Renal cortex interstitium (tissue), 15 donors: ENCODE data around the gene PABPC5. TPM values are rescaled to one million over a fixed set of nuclear protein-coding genes. Genes with fewer than 3 reads are reported as not detected.

Source experiments
- DNase-seq, 11 donors: peaks; one replicate each; pipeline ENCODE4 v3.0.0-alpha.2; 2013; ENCODE audit warnings: low read depth in 9 of 11, low spot score in 4 of 11; ENCODE audit errors: extremely low read depth in 1 of 11
- long read RNA-seq, 16 experiments: transcript quantifications; one replicate each; lab custom pipeline, GENCODE V29; 2026
- polyA plus RNA-seq, 3 donors: library from polyadenylated mRNA; unstranded; fragments of 120-200 nt; gene quantifications; one replicate each; pipeline ENCODE4 v1.2.1, GENCODE V29; 2013; ENCODE audit not compliant: insufficient read length in 3 of 3

Gene PABPC5
- 1 to 10 TPM; 4.8 to 6.1 (median 5.5) TPM for polyA plus RNA-seq
- long read RNA-seq, donor 1 = 0 reads
- long read RNA-seq, donor 2, partial matches to known transcripts = 0 of 3 reads
- long read RNA-seq, donor 2, other reads (novel, unspliced or antisense) = 0 of 3 reads
- long read RNA-seq, donor 3, partial matches to known transcripts = 0 of 1 reads
- long read RNA-seq, donor 3, other reads (novel, unspliced or antisense) = 0 of 1 reads
- long read RNA-seq, donor 4 = 0 reads
- long read RNA-seq, donor 5, partial matches to known transcripts = 0 of 4 reads
- long read RNA-seq, donor 5, other reads (novel, unspliced or antisense) = 0 of 4 reads
- long read RNA-seq, donor 6, partial matches to known transcripts = 0 of 3 reads
- long read RNA-seq, donor 6, other reads (novel, unspliced or antisense) = 0 of 3 reads
- long read RNA-seq, donor 7, partial matches to known transcripts = 0 of 1 reads
- long read RNA-seq, donor 7, other reads (novel, unspliced or antisense) = 0 of 1 reads
- long read RNA-seq, donor 8 = 0 reads
- long read RNA-seq, donor 9, partial matches to known transcripts = 0 of 1 reads
- long read RNA-seq, donor 9, other reads (novel, unspliced or antisense) = 0 of 1 reads
- long read RNA-seq, donor 10, partial matches to known transcripts = 0 of 1 reads
- long read RNA-seq, donor 10, other reads (novel, unspliced or antisense) = 0 of 1 reads
- long read RNA-seq, donor 11 = 0 reads
- long read RNA-seq, donor 12 = 0 reads
- long read RNA-seq, donor 13, transcript PABPC5-201 (2 exons, 3,221 nt) = major isoform, 6 of 7 reads
- long read RNA-seq, donor 13, partial matches to known transcripts = 0 of 7 reads
- long read RNA-seq, donor 13, other reads (novel, unspliced or antisense) = 0 of 7 reads
- long read RNA-seq, donor 14, partial matches to known transcripts = 0 of 3 reads
- long read RNA-seq, donor 14, other reads (novel, unspliced or antisense) = 0 of 3 reads
- long read RNA-seq, donor 15, partial matches to known transcripts = 0 of 2 reads
- long read RNA-seq, donor 15, other reads (novel, unspliced or antisense) = 0 of 2 reads
- long read RNA-seq, donor 16, partial matches to known transcripts = 0 of 4 reads
- long read RNA-seq, donor 16, other reads (novel, unspliced or antisense) = 0 of 4 reads

GRCh38 chrX:91434351-91435168 lies at the start of gene PABPC5:
Gene PABPC5, plus strand, starts transcription at chrX:91434839. Its CDS starts 739 bp downstream, at chrX:91435578.
- DNase-seq = peak; percentile 29 to 73 (median 62)

- no peak for DNase-seq
Observed at GRCh38 chrX:91389026-91389425, 45.6 kb upstream of the PABPC5 start.

GRCh38 chrX:91414713-91415112 lies 19.9 kb upstream of the PABPC5 start:
- no peak for DNase-seq

GRCh38 chrX:91435395-91435794 lies 756 bp downstream of the PABPC5 start:
- peak in 5 of 11 donors; percentile 0 to 9 (median 1) for DNase-seq
